GM13977 (cell line): ENCODE measurements around the gene SLCO4A1.

ENCODE experiments used
- DNase-seq: peaks from one replicate; pipeline ENCODE4 v3.0.0; 2012; ENCODE audit warnings: low spot score
- in situ Hi-C: fragments of 300-500 bp; cut with MboI; formaldehyde crosslinking; loops from one replicate; pipeline ENCODE4 v1.12.0; 2022; ENCODE audit warnings: low sequenced_read_pairs, low pct_unique_long_range_greater_than_20kb, mixed read lengths, inconsistent platforms; ENCODE audit not compliant: unreplicated experiment
- TF ChIP-seq, protein P1 (sequence below): IDR thresholded peaks from 2 replicates; pipeline ENCODE4 v1.5.1; 2012; ENCODE audit warnings: mild to moderate bottlenecking, control low read depth; ENCODE audit not compliant: insufficient read depth; ENCODE audit errors: extremely low read depth, missing control alignments

The SLCO4A1 gene

DNA sequence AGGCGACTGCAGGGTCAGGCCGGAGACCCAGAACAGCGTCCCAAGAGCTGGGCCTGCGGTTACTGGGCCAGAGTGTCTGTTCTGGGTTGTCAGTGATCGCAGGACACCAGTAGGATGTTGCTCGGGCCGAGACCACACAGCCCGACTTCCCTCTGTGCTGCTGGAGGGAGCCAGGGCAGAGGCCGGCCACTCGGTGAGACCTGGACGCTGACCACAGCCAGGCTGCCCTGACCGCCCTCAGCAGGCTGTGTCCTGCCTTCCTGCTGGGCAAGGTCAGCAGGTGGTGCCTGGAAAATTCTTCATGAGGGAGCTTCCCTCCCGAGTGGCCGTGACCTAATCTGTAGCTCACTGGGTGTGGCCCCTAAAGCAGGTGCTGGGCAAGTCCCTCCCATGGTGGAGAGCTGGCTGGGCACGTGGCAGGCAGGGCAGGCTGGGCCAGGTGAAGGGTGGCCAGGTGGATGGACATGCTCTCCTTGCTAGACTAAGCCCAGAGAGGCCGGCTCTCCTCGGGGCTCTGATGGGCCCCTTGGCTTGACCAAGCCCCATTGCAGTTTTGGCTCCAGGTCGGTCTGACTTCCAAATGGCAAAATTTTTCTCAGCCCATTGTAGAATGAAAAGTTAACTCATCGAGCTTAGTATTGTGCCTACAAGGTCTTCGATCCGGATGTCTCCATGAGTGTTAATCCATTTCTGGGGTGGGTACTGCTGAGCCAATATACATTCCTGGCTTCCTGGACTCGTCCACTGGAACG is 1.9 kb downstream of the SLCO4A1 start:
- no peak for DNase-seq
- in situ Hi-C loops, result no loop called here
- TF ChIP-seq, protein P1, sequence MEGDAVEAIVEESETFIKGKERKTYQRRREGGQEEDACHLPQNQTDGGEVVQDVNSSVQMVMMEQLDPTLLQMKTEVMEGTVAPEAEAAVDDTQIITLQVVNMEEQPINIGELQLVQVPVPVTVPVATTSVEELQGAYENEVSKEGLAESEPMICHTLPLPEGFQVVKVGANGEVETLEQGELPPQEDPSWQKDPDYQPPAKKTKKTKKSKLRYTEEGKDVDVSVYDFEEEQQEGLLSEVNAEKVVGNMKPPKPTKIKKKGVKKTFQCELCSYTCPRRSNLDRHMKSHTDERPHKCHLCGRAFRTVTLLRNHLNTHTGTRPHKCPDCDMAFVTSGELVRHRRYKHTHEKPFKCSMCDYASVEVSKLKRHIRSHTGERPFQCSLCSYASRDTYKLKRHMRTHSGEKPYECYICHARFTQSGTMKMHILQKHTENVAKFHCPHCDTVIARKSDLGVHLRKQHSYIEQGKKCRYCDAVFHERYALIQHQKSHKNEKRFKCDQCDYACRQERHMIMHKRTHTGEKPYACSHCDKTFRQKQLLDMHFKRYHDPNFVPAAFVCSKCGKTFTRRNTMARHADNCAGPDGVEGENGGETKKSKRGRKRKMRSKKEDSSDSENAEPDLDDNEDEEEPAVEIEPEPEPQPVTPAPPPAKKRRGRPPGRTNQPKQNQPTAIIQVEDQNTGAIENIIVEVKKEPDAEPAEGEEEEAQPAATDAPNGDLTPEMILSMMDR, result no peak

DNA sequence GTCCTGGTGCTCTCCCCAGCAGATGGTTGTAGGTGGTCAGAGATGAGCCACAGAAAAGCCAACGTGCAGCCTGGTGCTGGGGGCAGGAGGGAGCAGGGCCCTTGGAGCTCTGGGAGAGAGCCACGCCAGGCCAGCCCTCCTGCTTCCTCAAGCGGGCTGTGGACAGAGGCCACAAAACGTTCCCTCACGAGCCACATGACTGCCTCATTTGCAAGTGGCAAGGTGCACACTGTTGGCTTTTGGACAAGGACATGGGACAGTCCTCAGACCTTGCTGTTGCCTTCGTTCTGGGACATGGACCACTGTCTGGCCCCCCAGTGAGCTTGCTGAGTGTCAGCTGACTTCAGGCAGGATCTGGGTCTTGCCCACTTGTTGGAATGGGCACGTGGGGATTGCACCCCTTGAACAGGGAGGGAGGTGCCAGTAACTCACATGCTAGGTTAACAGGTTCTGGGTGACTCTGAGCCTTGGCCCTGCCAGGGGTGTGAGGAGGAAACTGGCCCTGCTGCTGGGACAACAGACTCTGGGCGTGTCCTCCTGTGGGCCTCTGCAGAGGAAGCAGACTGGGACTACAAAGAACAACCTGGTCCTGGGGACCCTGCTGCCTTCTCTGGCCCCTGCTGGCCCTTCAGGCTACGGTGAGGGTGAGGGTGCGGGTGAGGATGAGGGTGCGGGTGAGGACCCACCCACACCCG is 2.6 kb downstream of the SLCO4A1 start:
- TF ChIP-seq, protein P1, result no peak
- no peak for DNase-seq
- in situ Hi-C loops, result no loop called here

DNA sequence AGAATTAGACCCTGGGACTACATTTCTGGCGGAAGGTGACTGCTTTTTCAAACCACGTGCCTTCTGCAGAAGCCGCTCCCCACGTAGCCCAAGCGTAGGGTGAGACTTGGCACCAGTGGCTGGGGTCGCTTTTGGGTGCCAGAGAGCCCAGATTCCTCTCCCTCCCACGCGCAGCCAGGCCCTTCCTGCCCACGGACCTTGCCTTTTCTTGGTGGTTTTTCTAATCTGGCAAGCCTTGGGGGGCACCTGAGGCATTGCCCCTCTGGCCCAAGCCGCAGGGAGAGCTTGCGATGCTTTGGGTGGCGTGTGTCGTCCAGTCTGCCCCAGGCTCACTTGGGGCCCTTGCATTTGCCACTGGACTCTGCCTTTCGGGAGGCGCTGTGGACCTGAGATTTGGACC is 3.3 kb downstream of the SLCO4A1 start:
- in situ Hi-C loops, result no loop called here
- TF ChIP-seq, protein P1, result no peak
- DNase-seq, result no peak

DNA sequence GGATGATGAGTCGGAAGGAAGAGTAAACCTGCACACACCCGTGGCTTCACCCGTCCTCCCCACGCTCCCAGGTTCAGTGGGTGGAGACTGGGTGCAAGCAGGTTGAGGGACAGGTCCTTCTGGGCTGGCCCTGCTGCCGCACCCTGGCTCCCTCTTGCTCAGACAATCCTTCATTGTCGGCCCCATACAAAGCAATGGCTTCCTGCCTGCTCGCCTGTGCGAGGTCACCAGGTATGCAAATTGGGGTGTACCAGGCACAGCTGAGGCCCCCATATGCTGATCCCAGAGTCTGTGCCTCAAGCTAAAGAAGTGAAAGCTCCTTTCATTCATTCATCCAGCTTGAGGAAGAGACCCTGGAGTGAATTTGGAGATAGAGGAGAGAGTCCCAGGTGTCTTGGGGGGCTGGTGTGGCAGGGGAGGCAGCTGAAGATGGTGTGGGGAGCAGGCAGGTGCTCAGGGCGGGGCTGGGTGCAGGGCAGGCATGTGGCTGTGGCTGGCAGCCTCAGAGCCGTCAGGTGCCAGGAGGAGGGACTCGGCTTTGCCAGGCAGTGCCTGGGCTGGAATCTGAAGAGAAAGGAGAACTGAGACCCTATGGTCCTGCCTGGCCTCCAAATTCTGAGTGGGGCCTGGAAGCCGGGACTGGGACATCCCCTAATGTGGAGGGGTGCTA is 4.7 kb downstream of the SLCO4A1 start:
- TF ChIP-seq, protein P1, result no peak
- no peak for DNase-seq
- in situ Hi-C loops, result no loop called here

DNA sequence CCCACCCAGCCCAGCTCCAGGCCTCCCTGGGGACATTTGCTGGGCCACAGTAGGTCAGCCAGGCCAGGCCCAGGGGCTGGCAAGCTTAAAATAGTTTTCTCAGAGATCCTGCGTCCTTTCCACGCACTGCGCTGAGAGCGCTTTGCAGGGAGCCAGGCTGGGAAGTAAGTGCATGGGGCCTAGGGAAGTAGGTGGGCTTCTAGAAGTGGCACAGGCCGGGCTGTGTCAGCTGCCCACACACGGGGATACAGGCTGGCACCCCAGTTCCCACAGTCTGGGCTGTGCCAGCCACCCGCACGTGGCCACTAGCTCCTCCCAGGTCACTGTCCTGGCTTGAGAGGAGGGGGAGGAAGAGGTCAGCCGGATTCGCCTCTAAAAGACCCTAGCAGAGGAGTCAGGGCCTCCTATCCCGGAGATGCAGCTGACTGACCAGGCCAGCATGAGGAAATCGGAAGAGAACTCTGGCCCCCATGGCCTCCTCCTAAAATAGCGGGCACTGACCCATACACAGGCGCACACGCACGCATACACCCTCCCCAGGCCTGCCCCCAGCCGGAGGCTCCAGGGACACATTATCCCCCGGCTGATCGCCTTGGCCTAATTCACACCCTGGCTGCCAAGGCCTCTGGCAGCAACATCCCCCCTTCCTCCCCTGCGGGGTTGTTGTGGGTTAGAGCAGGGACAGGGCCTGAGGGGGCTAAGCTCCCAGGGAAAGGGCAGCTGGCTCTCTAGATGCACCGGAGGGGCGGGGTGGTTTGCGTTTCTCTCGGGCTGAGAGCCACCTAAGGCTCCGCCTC is 5.4 kb downstream of the SLCO4A1 start:
- no peak for DNase-seq
- TF ChIP-seq, protein P1, result no peak
- in situ Hi-C loops, result no loop called here
